Nephron (organoid): ENCODE measurements around the gene CSK.
"Not testable (repeated sequence)": the region's sequence is repeated elsewhere in the genome, so short reads cannot be mapped to it uniquely, and the experiment has no call there.

Source experiments
- H3K27ac Mint-ChIP-seq, 3 experiments: 2 replicates each; pipeline ENCODE4 v1.8.0; 2020; ENCODE audit warnings: mixed read lengths in 3 of 3, mild to moderate bottlenecking in 2 of 3, moderate library complexity in 1 of 3
- H3K27me3 Mint-ChIP-seq: 2 replicates; pipeline ENCODE4 v1.8.0; 2021; ENCODE audit warnings: low read depth, mild to moderate bottlenecking, moderate library complexity, mixed read lengths
- H3K36me3 Mint-ChIP-seq: 2 replicates; pipeline ENCODE4 v1.8.0; 2020; ENCODE audit warnings: low read depth, mixed read lengths
- H3K4me1 Mint-ChIP-seq: 2 replicates; pipeline ENCODE4 v1.8.0; 2020; ENCODE audit warnings: mixed read lengths
- H3K4me3 Mint-ChIP-seq, 3 experiments: 2 replicates each; pipeline ENCODE4 v1.8.0; 2020; ENCODE audit warnings: mild to moderate bottlenecking in 3 of 3, mixed read lengths in 3 of 3, moderate library complexity in 2 of 3
- H3K9me3 Mint-ChIP-seq: 2 replicates; pipeline ENCODE4 v1.8.0; 2020; ENCODE audit warnings: mixed read lengths
- CTCF ChIP-seq, 3 experiments: fragments of 200-600 bp; sonication (generic); IDR thresholded peaks; one replicate each; pipeline ENCODE4 v1.5.0; 2021; ENCODE audit warnings: antibody characterized with exemption in 3 of 3; ENCODE audit not compliant: unreplicated experiment in 3 of 3

The CSK gene

DNA sequence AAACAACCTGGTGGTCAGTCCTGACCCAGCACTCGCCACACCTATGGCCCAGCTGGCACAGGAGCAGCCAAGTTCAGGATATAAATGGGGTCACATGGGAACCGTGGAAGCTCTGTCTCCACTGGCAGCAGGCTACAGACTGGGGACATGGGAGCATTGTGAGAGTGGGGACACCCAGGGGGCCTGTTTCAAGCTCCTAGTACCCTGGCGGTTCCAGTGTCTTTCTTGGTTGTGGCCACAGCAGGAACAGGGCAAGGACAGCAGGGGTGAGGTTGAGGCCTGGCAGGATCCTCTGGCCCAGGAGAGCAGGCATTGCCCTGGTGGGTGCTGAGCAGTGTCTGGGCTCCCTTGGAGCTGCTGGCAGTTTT lies 1.9 kb downstream of the CSK start:
- no peak for TF ChIP-seq CTCF (IDR thresholded peaks at IDR 0.05; ENCODE audit: unreplicated experiment in 3 of 3)
- H3K9me3 Mint-ChIP-seq = no peaks in the 10 kb centered on the region
- H3K4me3 Mint-ChIP-seq = peak overlapping the region; percentile 90 to 91 (median 90)
- no peaks in the 10 kb centered on the region for H3K27me3 Mint-ChIP-seq
- peak overlapping the region in 2 of 3 experiments; percentile 27 to 38 for H3K27ac Mint-ChIP-seq
- no peaks in the 10 kb centered on the region for H3K36me3 Mint-ChIP-seq
- H3K4me1 Mint-ChIP-seq = peaks cover 62% of the 10 kb centered on the region

DNA sequence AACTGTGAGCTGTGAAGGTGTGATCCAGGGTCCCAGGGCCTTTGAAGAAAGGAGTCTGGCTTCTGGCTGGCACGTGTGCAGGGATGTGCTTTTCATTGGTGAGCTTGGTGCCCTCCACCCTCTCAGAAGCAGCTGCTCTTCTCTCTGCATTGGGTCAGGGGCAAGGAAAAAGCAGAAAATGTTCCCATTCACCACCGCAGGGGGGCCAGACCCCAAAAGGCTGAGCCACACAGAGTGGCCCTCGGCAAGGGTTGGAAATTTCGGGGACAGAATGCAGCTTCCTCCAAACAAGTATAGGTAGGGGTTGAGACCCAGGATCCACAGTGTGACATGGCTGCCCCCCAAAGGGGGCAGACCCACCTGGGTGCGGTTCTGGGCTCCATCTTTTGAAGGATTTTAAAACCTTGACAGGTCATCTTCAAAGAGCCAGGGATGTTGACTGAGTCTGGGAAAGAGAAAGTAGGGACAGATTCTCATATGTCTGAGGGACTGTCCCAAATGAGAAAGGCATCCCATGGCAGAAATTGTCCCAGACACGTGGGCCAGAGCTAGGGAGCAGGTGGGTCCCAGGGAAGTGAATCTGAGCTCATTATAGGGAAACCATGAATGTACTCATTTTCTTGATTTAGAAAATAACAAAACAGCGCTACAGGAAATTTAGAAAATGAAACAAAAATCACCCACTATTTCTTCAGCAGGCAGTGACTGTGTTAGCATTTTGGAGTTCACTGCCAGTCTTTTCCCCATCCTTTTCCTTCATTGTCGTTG lies 2.7 kb downstream of the CSK start:
- TF ChIP-seq CTCF (IDR thresholded peaks at IDR 0.05; ENCODE audit: unreplicated experiment in 3 of 3) = no peak
- H3K27ac Mint-ChIP-seq = peak overlapping the region in 1 of 3 experiments; percentile 10
- peaks cover 61% of the 10 kb centered on the region for H3K4me1 Mint-ChIP-seq
- no peaks in the 10 kb centered on the region for H3K9me3 Mint-ChIP-seq
- H3K27me3 Mint-ChIP-seq = no peaks in the 10 kb centered on the region
- no peaks in the 10 kb centered on the region for H3K36me3 Mint-ChIP-seq
- H3K4me3 Mint-ChIP-seq = peak overlapping the region; percentile 72 to 85 (median 81)

DNA sequence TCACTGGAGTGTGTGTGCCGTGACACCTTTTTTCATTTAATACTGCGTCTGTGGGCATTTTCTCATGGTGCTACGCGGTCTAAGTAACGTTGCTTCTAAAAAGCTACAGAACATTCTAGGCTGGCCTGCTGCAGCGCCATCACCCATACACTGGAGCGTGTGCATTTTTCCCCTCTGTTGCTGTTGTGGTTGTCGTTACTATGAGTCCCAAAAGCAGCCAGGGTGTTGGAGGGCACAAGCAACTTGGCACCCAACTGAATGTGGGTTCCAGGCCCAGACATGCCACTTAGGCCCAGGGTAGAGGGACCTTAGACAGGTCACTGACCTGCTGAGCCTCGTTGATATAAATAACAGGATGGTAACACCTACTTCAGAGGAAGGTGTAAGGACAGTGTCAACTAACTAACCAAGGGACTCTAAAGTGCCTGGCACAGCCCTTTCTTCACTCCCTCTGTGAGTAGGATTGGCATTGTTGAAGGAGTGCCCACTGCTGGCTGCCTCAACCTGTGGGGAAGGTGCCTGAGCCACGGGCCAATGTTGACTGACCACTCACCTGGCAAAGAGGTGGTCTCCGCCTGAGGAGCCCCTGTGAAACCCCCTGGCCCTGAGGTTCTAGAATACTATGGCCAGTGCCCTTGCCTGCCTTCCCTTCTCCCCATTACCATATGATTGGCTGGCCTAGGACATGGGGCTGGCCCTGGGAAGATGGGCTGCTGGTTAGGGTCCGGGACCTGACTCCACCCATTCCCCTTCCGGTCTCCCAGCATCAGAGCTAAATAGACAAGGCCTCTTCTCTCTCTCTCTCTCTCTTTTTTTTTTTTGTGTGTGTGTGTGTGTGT lies 3.5 kb downstream of the CSK start:
- no peak for TF ChIP-seq CTCF (IDR thresholded peaks at IDR 0.05; ENCODE audit: unreplicated experiment in 3 of 3)
- H3K36me3 Mint-ChIP-seq = no peaks in the 10 kb centered on the region
- peak overlapping the region; percentile 72 to 85 (median 81) for H3K4me3 Mint-ChIP-seq
- H3K4me1 Mint-ChIP-seq = peaks cover 57% of the 10 kb centered on the region
- H3K27me3 Mint-ChIP-seq = no peaks in the 10 kb centered on the region
- peak overlapping the region in 1 of 3 experiments; percentile 10 for H3K27ac Mint-ChIP-seq
- H3K9me3 Mint-ChIP-seq = no peaks in the 10 kb centered on the region

DNA sequence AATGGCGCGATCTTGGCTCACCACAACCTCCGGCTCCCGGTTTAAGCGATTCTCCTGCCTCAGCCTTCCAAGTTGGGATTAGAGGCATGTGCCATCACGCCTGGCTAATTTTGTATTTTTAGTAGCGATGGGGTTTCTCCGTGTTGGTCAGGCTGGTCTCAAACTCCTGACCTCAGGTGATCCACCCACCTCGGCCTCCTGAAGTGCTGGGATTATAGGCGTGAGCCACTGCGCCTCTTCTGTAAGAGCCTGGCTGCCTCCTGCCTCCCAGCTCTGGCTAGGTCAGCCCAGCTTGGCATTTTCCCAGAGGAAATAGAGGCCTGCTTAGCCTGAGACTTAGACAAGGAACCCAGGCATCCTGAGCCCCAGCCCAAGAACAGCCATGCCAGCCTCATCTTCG lies 4.2 kb downstream of the CSK start:
- H3K4me3 Mint-ChIP-seq = peak overlapping the region in 2 of 3 experiments; percentile 12 to 23
- not testable (repeated sequence) for H3K9me3 Mint-ChIP-seq, H3K36me3 Mint-ChIP-seq, H3K27ac Mint-ChIP-seq, H3K27me3 Mint-ChIP-seq
- peaks cover 51% of the 10 kb centered on the region for H3K4me1 Mint-ChIP-seq

- peaks cover 51% of the 10 kb centered on the region for H3K4me1 Mint-ChIP-seq
- H3K4me3 Mint-ChIP-seq = no peak overlapping the region
- H3K27me3 Mint-ChIP-seq = no peaks in the 10 kb centered on the region
- H3K9me3 Mint-ChIP-seq = no peaks in the 10 kb centered on the region
- H3K36me3 Mint-ChIP-seq = no peaks in the 10 kb centered on the region
- no peak for TF ChIP-seq CTCF (IDR thresholded peaks at IDR 0.05; ENCODE audit: unreplicated experiment in 3 of 3)
- H3K27ac Mint-ChIP-seq = no peak overlapping the region
These were observed 4.8 kb downstream of the CSK start for GRCh38 chr15:74786551-74787165.
